NCI-H69 (cell line): ENCODE data around the gene RAB10.
"Not testable (repeated sequence)": the region's sequence is repeated elsewhere in the genome, so short reads cannot be mapped to it uniquely, and the experiment has no call there.

Experiments
- DNase-seq: peaks from one replicate; lab custom pipeline; 2025; lab: John Stamatoyannopoulos, UW

RAB10 gene

GRCh38 chr2:26033818-26034636 lies at the start of gene RAB10:
RAB10 (plus strand) TSS chr2:26034084; CDS start chr2:26034609, 525 bp downstream.
- DNase-seq, result peak; percentile 97

DNA sequence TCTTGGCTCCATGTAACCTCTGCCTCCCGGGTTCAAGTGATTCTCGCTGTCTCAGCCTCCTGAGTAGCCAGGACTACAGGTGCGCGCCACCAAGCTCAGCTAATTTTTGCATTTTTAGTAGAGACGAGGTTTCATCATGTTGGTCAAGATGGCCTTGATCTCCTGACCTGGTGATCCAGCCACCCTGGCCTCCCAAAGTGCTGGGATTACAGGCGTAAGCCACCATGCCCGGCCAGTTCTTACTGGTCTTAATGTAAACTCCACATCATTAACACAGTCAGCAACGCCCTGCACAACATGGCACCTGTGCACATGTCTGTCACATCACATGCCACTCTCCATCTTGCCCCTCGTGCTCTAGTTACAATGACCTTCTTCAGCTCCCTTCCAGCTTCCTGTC lies 45.8 kb upstream of the RAB10 start:
- no peak for DNase-seq

- DNase-seq, result no peak
Observed at GRCh38 chr2:25989154-25989553, 44.7 kb upstream of the RAB10 start.

- DNase-seq, result peak; percentile 32
Observed at GRCh38 chr2:25991965-25992364, 41.9 kb upstream of the RAB10 start.

- no peak for DNase-seq
Observed at GRCh38 chr2:25992556-25992955, 41.3 kb upstream of the RAB10 start.

GRCh38 chr2:25993049-25993448 lies 40.8 kb upstream of the RAB10 start:
- no peak for DNase-seq

- no peak for DNase-seq
Observed at GRCh38 chr2:25994509-25994908, 39.4 kb upstream of the RAB10 start.

DNA sequence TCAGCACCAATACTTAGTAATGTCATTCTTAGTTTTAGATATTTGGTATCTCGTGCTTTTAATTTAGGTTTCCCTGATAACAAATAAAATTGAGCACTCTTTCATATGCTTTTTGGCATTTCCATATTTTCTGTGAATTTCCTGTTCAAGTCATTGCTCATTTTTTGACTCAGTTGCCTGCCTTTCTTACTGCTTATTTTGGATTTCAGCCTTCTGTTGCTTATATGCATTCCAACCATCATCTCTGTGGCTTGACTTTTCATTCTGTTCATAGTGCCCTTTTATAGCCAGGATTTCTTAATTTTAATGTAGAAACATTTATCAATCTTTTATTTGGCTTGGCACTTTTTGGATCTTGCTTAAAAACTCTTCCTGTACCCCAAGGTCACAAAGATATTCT lies 37.0 kb upstream of the RAB10 start:
- no peak for DNase-seq

DNA sequence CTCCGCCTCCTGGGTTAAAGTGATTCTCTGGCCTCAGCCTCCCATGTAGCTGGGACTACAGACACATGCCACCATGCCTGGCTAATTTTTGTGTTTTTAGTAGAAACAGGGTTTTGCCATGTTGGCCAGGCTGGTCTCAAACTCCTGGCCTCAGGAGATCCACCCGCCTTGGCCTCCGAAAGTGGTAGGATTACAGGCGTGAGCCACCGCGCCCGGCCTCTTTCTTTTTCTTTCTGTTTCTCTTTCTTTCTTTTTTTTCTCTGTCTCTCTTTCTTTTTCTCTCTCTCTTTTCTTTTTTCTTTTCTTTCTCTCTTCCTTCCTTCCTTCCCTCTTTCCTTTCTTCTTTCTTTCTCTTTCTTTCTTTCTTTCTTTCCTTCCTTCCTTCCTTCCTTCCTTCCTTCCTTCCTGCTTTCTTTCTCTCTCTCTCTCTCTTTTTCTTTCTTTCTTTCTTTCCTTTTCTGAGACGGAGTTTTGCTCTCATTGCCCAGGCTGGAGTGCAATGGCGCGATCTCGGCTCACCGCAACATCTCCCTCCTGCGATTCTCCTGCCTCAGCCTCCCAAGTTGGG lies 35.0 kb upstream of the RAB10 start:
- DNase-seq, result not testable (repeated sequence)

GRCh38 chr2:25999406-25999805 lies 34.5 kb upstream of the RAB10 start:
- DNase-seq, result not testable (repeated sequence)

GRCh38 chr2:26000561-26001082 lies 33.3 kb upstream of the RAB10 start:
- peak; percentile 50 for DNase-seq

DNA sequence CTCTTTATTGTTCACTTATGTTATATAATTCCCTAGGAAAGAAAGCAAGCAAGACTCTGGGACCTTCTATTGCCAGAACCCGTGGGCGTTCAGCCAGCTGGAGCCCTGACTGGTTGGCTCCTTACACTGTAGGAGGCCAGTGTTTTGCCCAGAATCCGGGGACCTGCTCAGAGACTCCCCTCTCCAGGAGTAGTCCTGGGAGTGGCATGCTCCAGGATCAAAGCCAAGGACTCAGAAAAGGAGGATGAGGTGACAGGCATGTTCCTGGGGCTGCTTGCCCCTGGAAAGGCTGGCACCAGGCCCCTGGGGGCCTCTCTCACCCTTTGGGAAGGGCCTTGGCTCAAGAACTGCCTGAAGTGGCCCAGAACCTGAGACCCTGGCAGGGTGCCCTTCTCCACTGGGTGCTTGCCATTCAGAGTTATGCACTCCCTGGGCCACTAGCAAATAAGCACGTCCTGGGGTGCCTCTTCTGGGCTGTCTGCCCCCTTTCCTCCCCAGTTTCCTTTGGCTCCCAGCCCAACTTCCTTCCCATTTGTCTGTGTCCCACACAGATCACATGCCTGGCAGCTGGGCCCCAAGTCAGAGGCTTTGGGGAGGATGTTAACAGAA lies 32.0 kb upstream of the RAB10 start:
- peak; percentile 71 for DNase-seq

DNA sequence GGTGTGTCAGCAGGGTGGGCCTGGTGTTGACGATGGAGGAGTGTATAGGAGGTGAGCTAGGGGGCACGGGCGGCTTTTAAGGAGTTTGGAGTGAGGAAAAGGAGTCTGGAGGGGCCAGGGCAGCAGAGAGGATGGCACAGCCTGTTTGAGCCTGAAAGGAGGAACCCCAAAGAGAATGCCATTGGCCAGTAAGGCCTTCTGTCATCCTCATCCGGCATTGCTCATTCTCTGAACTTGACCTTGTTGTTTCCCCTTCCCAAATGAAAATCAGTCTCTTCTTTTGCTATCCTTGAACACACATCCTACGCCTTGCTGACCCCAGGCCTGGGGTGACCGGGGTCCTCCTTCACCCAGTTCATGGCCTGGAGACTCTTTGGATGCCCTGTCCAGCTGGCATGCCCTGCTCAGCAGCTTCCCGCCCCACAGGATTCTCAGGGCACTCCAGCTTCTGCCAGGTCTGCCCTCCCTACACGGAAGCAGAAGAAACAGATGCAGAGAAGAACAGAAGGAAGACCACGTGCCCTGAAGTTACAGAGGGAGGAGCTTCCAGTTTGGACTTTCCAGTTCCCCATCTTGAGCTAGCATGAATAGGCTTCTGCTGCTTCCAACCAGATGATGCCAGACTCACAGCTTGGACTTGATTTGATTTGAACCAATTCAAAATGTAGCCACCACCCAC lies 31.1 kb upstream of the RAB10 start:
- DNase-seq, result no peak

DNA sequence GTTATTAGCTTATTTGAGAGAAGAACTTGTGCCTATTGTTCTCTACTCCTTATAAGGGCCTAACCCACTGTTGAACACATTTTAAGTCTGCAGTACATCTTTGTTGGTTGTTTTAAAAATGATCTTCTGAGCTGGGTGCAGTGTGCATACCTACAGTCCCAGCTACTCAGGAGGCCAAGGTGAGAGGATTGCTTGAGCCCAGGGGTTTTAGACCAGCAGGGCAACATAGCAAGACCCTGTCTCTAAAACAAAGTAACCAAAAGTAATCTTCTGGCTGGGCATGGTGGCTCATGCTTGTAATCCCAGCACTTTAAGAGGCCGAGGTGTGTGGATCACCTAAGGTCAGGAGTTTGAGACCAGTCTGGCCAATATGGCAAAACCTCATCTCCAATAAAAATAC lies 25.8 kb upstream of the RAB10 start:
- DNase-seq, result no peak

DNA sequence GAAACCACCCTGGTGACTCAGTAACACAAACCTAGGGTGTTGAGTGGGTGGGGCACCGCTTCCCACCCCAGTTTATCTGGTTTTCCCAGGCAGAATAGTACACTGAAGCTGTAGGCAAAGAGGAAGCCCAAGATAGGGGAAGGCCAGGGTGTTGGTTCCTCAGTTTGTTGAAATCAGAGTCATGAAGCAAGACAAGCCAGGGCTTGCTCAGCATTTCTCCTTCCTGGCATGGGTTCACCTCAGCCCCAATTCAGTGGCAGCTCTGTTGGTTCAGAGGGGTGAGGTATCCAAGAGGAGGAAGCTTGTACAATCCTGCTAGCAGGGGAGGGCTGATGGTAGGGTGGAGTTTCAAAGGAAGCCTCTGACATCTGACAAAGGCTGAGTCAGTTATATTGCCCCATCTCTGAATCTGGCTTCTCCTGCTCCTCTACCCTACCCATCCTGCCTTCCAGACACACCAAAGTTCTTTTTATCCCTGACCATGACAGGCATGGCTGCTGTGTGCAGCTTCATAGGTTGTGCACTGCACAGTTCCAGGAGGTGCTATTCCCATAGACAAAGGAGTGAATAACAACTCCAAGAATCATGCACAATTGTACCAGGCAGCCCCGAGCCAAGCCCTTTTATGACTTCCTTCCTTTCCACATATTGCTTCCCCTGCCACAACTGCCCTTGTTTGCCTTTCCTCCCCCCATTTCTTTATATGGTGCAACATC lies 24.9 kb upstream of the RAB10 start:
- no peak for DNase-seq

GRCh38 chr2:26009567-26009963 lies 24.3 kb upstream of the RAB10 start:
- DNase-seq, result peak; percentile 9

- no peak for DNase-seq
Observed at GRCh38 chr2:26010943-26011342, 22.9 kb upstream of the RAB10 start.

GRCh38 chr2:26011609-26011989 lies 22.3 kb upstream of the RAB10 start:
- no peak for DNase-seq

GRCh38 chr2:26011990-26012856 lies 21.7 kb upstream of the RAB10 start:
- DNase-seq, result peak; percentile 3

DNA sequence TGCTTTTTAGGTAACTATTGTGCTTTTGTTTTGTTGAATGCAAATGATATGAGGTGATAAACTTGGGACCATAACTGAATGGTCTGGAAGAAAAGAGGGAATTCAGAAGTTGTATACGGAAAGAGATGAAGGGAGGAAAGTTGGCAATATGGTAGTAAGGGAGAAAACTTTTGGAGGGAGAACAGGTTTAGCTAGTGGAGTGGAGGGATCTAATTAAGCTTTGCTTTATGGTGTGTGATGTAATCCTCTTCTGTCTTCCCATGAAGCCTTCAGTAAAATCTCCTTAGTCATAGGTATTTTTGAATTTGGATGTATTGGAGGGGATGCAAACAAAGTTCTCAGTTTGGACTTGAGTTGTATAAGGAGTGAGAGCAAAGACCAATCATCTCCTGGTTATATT lies 20.2 kb upstream of the RAB10 start:
- DNase-seq, result no peak
